Stimulated activated CD4-positive, alpha-beta T cell treated with anti-CD3 and anti-CD28 coated beads, TNF-alpha, amount 100 ng/mL, for 24 hours (primary cell): ENCODE data around the gene BUB3.

ENCODE experiments used
- DNase-seq, 3 experiments: peaks; one replicate each; pipeline ENCODE4 v3.0.0-alpha.2; 2020; ENCODE audit warnings: low read depth in 3 of 3

The BUB3 gene

GRCh38 chr10:123140983-123141390, 13.2 kb upstream of the BUB3 start:
- no peak for DNase-seq

DNA sequence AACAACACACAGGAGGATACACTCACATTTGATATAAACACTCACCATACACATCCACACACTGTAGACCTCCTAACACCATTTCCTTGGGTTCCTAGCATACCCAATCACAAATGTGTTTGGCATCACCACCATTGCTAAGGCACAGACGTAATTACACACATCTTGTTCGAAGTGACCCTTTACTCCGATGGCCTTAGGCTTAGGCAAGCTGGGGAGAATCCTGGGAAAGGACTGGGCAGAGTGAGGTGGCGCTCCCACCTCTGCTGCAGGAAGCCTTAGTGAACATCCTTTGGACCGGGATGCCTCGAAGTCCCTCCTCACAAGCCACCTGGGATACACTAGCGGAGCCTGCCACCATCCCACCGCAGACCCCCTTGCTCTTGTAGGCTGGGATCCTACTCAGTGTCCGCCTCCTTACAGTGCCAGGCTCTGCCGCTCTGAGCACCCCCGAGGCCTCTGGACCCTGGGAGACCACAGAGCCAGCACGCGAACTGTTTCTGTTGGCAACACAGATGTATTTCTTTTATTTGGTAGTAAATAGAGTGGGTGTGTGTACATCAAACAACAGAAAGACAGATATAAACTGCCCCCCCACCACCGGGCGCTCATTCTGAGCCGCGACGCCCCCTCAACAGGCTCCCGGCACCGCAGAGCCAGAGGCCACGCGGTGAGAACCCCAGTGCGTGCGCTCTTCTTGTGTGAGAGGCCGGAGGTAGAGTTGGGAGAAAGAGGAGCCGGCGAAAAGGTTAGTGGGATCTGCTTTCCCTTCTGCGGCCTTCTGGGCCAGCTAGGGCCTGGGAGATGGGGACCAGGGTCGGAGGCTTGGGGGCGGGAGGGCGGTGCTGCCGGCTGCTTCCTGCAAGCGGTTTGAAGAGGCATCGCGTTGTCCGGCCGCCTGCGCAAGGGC, 12.2 kb upstream of the BUB3 start:
- DNase-seq = no peak

DNA sequence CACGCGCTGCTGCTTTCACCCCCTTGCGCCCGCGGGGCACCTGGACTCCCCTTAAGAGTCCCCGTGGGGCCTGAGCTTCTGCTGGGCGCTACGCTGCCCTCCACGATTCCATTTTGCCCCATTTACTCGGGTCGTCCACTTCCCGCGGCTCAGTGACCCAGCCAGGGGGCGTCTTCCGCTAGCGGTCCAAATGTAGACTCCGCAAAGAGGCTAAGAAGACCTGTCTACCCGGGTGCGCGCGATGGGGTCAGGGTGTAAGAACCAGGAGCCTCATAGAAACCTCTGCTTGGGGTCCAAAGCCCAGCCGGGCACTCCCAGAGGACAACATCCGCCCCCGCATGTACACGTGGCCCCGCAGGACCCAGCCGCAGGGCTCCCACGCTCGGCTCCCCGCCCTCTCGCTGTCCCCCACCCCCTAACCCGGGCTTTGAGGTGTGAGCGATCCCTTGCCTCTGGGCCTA, 11.5 kb upstream of the BUB3 start:
- no peak for DNase-seq

DNA sequence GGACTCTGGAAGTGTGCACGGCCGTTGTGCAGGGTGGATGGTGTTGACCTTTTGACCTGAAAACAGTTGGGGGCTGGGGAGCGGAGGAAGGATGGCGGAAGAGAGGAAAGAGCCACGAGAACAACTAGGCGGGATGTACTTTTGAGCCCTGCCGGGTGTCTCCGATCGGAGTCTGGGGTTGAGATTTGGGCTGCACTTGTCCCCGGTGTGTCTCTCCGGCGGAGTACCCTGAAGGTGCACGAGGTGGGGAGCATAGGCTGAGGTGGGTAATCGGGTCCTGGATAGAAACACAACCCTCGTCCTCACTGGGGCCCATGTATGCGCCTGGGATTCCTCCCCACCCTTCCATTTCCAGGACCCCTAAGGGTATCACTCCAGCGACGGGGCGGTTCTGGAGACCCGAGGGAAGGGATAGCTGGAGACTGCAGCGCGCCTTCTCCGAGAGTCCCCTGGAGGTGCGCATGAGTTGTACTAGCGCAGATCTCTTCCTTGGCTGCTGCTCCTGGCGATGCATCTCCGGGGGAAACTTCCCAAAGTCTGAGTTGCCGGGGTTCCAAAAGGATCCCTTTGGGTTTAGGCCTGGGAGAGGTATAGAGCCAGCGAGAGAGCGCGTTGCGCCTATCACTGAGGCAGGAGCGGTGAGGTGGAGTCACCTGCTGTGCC, 10.9 kb upstream of the BUB3 start:
- DNase-seq = no peak

GRCh38 chr10:123143825-123144168, 10.4 kb upstream of the BUB3 start:
- no peak for DNase-seq

GRCh38 chr10:123144697-123145541, 9.3 kb upstream of the BUB3 start:
- DNase-seq = no peak

DNA sequence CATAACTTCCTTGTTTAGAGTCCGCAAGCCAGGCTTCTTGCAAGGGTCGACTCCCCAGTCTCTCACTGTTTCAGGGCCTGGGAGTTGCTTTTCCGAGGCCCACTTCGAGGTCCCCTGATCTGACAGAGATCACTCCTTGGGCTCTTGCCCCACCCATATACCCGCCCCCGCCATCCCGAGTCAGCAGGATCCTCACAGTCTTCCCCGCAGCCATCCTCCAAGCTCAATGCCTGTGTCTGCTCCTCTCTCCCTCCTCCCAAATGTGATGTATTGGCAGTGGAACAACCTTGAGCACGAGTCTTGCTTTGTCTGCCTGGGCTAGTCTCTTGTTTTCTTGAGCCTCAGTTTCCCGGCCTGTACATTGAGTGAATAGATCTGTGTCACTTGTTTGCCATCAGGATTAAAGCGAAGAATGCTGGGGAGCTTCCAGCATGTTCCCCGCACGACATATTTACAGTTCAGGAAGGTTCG, 8.6 kb upstream of the BUB3 start:
- no peak for DNase-seq

GRCh38 chr10:123146013-123146893, 7.9 kb upstream of the BUB3 start:
- no peak for DNase-seq

GRCh38 chr10:123146894-123147634, 7.1 kb upstream of the BUB3 start:
- DNase-seq = no peak

- no peak for DNase-seq
Observed at GRCh38 chr10:123147635-123148413, 6.4 kb upstream of the BUB3 start, which contains the start of gene HMX2. TSS of gene HMX2 (plus strand) at chr10:123148136. CDS start at chr10:123148379, 243 bp downstream.

- no peak for DNase-seq
Observed at GRCh38 chr10:123148414-123149161, 5.6 kb upstream of the BUB3 start.

- no peak for DNase-seq
Observed at GRCh38 chr10:123149162-123149567, 5.0 kb upstream of the BUB3 start.

GRCh38 chr10:123149568-123150270, 4.5 kb upstream of the BUB3 start:
- DNase-seq = no peak

- DNase-seq = no peak
Observed at GRCh38 chr10:123150271-123150985, 3.8 kb upstream of the BUB3 start.

- no peak for DNase-seq
Observed at GRCh38 chr10:123150986-123151736, 3.0 kb upstream of the BUB3 start.

GRCh38 chr10:123151737-123152135, 2.5 kb upstream of the BUB3 start:
- DNase-seq = no peak
